ENCODE data around the gene LRRFIP1. TPM values are rescaled to one million over a fixed set of nuclear protein-coding genes. Genes with fewer than 3 reads are reported as not detected.

Gene LRRFIP1
- total RNA-seq, 4 donors from 2014 or later, result 62.8 to 199 (median 121) TPM

DNA sequence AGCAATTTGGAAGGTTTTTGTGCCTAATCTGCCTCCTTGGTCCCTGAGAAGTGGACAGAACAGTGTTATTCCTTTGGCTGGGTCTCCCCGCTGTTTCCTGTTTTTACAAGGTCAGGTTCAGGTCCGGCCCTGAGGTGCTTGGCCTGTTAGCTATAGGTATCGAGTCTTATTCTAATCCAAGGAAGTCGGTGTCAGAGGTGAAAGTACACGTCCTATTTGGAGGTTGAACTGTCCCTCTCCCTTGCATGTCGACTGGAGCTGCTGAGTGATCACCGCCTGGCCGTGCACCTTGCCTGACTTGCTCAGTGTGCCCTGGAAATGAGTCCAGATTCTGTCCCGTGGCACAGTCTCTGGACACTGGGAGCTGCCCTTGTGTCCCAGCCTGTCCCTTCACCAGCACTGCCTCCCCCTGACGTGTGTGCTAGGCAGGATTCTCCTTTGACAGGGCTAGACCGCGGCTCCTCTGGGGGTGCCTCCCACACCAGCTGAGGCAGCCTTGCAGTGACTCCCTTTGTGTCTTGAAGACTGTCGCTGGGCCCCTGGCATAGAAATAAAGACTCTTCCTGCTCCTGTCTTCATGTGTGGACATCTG, 105.5 kb downstream of the LRRFIP1 start:
- Histone ChIP-seq H3K4me1 (peaks cover under 1 to 7% of the 10 kb centered on the region in 2 donors), H3K27me3 (no peaks in the 10 kb centered on the region), H3K36me3 (no peaks in the 10 kb centered on the region), H3K27ac (peak overlapping the region; percentile 83 to 91), H3K4me3 (no peak overlapping the region), H3K9me3 (no peaks in the 10 kb centered on the region)
- DNase-seq, result peak in 1 of 2 donors; percentile 57
- TF ChIP-seq POLR2A (IDR thresholded peaks at IDR 0.05), result no peak
- TF ChIP-seq, protein P1, sequence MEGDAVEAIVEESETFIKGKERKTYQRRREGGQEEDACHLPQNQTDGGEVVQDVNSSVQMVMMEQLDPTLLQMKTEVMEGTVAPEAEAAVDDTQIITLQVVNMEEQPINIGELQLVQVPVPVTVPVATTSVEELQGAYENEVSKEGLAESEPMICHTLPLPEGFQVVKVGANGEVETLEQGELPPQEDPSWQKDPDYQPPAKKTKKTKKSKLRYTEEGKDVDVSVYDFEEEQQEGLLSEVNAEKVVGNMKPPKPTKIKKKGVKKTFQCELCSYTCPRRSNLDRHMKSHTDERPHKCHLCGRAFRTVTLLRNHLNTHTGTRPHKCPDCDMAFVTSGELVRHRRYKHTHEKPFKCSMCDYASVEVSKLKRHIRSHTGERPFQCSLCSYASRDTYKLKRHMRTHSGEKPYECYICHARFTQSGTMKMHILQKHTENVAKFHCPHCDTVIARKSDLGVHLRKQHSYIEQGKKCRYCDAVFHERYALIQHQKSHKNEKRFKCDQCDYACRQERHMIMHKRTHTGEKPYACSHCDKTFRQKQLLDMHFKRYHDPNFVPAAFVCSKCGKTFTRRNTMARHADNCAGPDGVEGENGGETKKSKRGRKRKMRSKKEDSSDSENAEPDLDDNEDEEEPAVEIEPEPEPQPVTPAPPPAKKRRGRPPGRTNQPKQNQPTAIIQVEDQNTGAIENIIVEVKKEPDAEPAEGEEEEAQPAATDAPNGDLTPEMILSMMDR (IDR thresholded peaks at IDR 0.05), result no peak
- intact Hi-C loops (cut with DNase I; ENCODE audit: low total_unique reads), result no loop called here

- Histone ChIP-seq H3K4me3 (no peak overlapping the region), H3K27ac (peak overlapping the region; percentile 83 to 91), H3K9me3 (no peaks in the 10 kb centered on the region), H3K27me3 (no peaks in the 10 kb centered on the region), H3K4me1 (peaks cover 7 to 11% of the 10 kb centered on the region in 2 donors), H3K36me3 (no peaks in the 10 kb centered on the region)
- intact Hi-C loops (cut with DNase I; ENCODE audit: low total_unique reads), result no loop called here
- TF ChIP-seq POLR2A (IDR thresholded peaks at IDR 0.05), result no peak
- TF ChIP-seq, protein P1 (IDR thresholded peaks at IDR 0.05), result no peak
- no peak for DNase-seq
Measured at GRCh38 chr2:237733677-237734300, 106.4 kb downstream of the LRRFIP1 start.

- TF ChIP-seq, protein P1 (IDR thresholded peaks at IDR 0.05), result no peak
- no peak for DNase-seq
- peaks cover 13 to 19% of the 10 kb centered on the region in 2 donors for H3K4me1 ChIP-seq
- intact Hi-C loops (cut with DNase I; ENCODE audit: low total_unique reads), result no loop called here
- H3K4me3 ChIP-seq, result no peak overlapping the region
- peak overlapping the region; percentile 80 to 91 for H3K27ac ChIP-seq
- no peaks in the 10 kb centered on the region for H3K36me3 ChIP-seq
- no peaks in the 10 kb centered on the region for H3K9me3 ChIP-seq
- no peaks in the 10 kb centered on the region for H3K27me3 ChIP-seq
Measured at GRCh38 chr2:237734905-237735623, 107.7 kb downstream of the LRRFIP1 start.

DNA sequence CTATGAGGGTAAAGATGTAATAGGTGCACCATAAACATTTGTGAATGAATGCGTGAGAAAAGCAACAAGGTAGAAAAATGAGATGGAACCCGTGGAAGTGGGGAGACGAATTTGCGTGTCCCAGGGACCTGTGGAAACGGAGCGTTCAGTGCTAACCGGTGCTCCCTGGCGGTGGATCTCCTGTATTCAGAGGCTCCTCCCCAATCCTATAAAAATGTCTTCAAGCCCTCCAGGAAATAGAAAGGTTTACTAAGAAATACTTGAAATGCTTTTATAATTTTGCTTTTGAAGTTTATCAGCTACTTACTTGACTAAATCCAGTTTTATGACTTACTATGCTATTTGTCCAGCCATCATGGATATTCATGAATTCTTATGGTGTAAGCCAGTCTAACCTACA, 108.4 kb downstream of the LRRFIP1 start:
- intact Hi-C loops (cut with DNase I; ENCODE audit: low total_unique reads), result no loop called here
- Histone ChIP-seq H3K36me3 (no peaks in the 10 kb centered on the region), H3K4me3 (no peak overlapping the region), H3K27ac (peak overlapping the region; percentile 80 to 91), H3K4me1 (peaks cover 13 to 26% of the 10 kb centered on the region in 2 donors), H3K27me3 (no peaks in the 10 kb centered on the region), H3K9me3 (no peaks in the 10 kb centered on the region)
- TF ChIP-seq, protein P1 (IDR thresholded peaks at IDR 0.05), result peak; percentile 11 to 35 (median 22)
- TF ChIP-seq POLR2A (IDR thresholded peaks at IDR 0.05), result no peak
- no peak for DNase-seq

- TF ChIP-seq, protein P1 (IDR thresholded peaks at IDR 0.05), result no peak
- TF ChIP-seq POLR2A (IDR thresholded peaks at IDR 0.05), result peak in 1 of 2 donors; percentile 16
- Histone ChIP-seq H3K4me1 (peaks cover 13 to 26% of the 10 kb centered on the region in 2 donors), H3K9me3 (no peaks in the 10 kb centered on the region), H3K27me3 (no peaks in the 10 kb centered on the region), H3K27ac (peak overlapping the region; percentile 80 to 91), H3K36me3 (no peaks in the 10 kb centered on the region), H3K4me3 (no peak overlapping the region)
- intact Hi-C loops (cut with DNase I; ENCODE audit: low total_unique reads), result no loop called here
- no peak for DNase-seq
Measured at GRCh38 chr2:237736783-237737182, 109.4 kb downstream of the LRRFIP1 start.

All from uterus (tissue), 4 donors.